ENCODE measurements around the gene CREB5.

GRCh38 chr7:28362812-28363211 is 49.5 kb upstream of the CREB5 start:
- TF ChIP-seq CTCF (IDR thresholded peaks at IDR 0.05) (peak in 1 of 3 experiments; percentile 2), EP300 (IDR thresholded peaks at IDR 0.05) (no peak), POLR2AphosphoS5 (IDR thresholded peaks at IDR 0.05) (no peak), POLR2A (IDR thresholded peaks at IDR 0.05; ENCODE audit: low read depth) (no peak)

Data from esophagus muscularis mucosa (tissue), 4 donors.